Measurements from ENCODE around the gene AKAP8L.

Gene AKAP8L

GRCh38 chr19:15442142-15442920 is 23.5 kb upstream of the AKAP8L start:
- Mint-ChIP-seq H3K9me3 (ENCODE audit: low read depth) (no peaks in the 10 kb centered on the region), H3K4me1 (ENCODE audit: low read depth) (peaks cover 2% of the 10 kb centered on the region), H3K27me3 (no peaks in the 10 kb centered on the region), H3K27ac (no peak overlapping the region), H3K36me3 (no peaks in the 10 kb centered on the region), H3K4me3 (no peak overlapping the region)

GRCh38 chr19:15441317-15441716 is 22.5 kb upstream of the AKAP8L start:
- Mint-ChIP-seq H3K9me3 (ENCODE audit: low read depth) (no peaks in the 10 kb centered on the region), H3K4me1 (ENCODE audit: low read depth) (peaks cover 1% of the 10 kb centered on the region), H3K4me3 (no peak overlapping the region), H3K27ac (no peak overlapping the region), H3K36me3 (no peaks in the 10 kb centered on the region), H3K27me3 (no peaks in the 10 kb centered on the region)

GRCh38 chr19:15439821-15440641 is 21.2 kb upstream of the AKAP8L start:
- Mint-ChIP-seq H3K27me3 (no peaks in the 10 kb centered on the region), H3K9me3 (ENCODE audit: low read depth) (no peaks in the 10 kb centered on the region), H3K4me3 (no peak overlapping the region), H3K27ac (no peak overlapping the region), H3K36me3 (no peaks in the 10 kb centered on the region), H3K4me1 (ENCODE audit: low read depth) (peaks cover 2% of the 10 kb centered on the region)

- Mint-ChIP-seq H3K27ac (no peak overlapping the region), H3K9me3 (ENCODE audit: low read depth) (no peaks in the 10 kb centered on the region), H3K4me1 (ENCODE audit: low read depth) (peaks cover 2% of the 10 kb centered on the region), H3K4me3 (no peak overlapping the region), H3K27me3 (no peaks in the 10 kb centered on the region), H3K36me3 (no peaks in the 10 kb centered on the region)
Observed at GRCh38 chr19:15439078-15439799, 20.5 kb upstream of the AKAP8L start.

DNA sequence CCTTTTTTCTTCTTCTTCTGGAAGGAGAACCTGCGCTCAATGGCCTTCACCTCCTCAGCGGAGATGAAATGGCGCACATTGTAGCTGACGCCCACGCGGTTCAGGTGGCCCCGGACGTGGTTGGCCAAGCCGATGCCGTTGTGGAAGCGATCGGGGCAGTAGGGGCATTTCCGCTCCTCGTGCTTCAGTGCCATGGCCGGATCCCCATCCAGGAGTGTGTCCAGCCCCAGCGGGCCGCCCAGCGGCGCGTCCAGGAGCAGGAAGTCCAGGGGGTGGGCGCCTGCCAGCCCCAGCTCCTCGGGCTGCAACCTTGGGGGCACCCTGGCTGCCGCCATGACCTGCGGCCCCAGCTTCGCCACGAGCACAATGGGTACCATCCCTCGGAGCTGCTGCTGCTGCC is 19.8 kb upstream of the AKAP8L start:
- peaks cover 3% of the 10 kb centered on the region for H3K4me1 Mint-ChIP-seq (ENCODE audit: low read depth)
- H3K27me3 Mint-ChIP-seq: no peaks in the 10 kb centered on the region
- no peak overlapping the region for H3K27ac Mint-ChIP-seq
- no peaks in the 10 kb centered on the region for H3K36me3 Mint-ChIP-seq
- H3K4me3 Mint-ChIP-seq: no peak overlapping the region
- H3K9me3 Mint-ChIP-seq (ENCODE audit: low read depth): no peaks in the 10 kb centered on the region

- Mint-ChIP-seq H3K27ac (no peak overlapping the region), H3K9me3 (ENCODE audit: low read depth) (no peaks in the 10 kb centered on the region), H3K4me3 (no peak overlapping the region), H3K27me3 (no peaks in the 10 kb centered on the region), H3K4me1 (ENCODE audit: low read depth) (peaks cover 8% of the 10 kb centered on the region), H3K36me3 (no peaks in the 10 kb centered on the region)
Observed at GRCh38 chr19:15438124-15438496, 19.3 kb upstream of the AKAP8L start.

DNA sequence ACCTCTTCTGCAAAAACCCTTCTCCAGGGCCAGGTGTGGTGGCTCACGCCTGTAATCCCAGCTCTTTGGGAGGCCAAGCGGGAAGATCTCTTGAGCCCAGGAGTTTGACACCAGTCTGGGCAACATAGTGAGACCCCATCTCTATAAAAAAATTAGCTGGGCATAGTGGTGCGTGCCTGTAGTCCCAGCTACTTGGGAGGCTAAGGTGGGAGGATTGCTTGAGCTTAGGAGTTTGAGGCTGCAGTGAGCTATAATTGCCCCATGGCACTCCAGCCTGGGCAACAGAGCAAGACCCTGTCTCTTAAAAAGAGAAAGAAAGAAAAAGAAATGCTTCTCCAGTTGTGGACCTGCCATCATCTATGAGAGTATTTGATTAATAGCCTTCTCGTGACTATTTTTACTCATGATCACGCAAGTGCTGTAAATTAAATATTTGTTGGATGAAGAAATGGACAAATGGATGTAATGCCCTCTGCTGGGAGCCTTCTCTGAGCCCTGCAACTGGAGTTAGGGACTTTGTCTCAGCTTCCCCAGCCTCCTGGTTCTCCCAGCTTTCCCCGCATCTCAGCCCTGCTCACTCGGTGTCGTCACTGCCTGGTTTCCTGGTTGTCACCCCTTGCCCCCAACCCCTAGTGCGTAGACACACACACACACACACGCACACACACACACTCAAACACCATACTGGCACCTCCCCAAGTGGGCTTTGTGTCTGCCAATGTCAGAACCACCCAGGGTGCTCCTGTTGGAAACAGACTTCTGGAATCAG is 18.8 kb upstream of the AKAP8L start:
- Mint-ChIP-seq H3K36me3 (no peaks in the 10 kb centered on the region), H3K27me3 (no peaks in the 10 kb centered on the region), H3K27ac (no peak overlapping the region), H3K4me1 (ENCODE audit: low read depth) (peaks cover 10% of the 10 kb centered on the region), H3K9me3 (ENCODE audit: low read depth) (no peaks in the 10 kb centered on the region), H3K4me3 (no peak overlapping the region)

GRCh38 chr19:15436826-15437110 is 18.0 kb upstream of the AKAP8L start:
- H3K27ac Mint-ChIP-seq: no peak overlapping the region
- no peak overlapping the region for H3K4me3 Mint-ChIP-seq
- no peaks in the 10 kb centered on the region for H3K36me3 Mint-ChIP-seq

DNA sequence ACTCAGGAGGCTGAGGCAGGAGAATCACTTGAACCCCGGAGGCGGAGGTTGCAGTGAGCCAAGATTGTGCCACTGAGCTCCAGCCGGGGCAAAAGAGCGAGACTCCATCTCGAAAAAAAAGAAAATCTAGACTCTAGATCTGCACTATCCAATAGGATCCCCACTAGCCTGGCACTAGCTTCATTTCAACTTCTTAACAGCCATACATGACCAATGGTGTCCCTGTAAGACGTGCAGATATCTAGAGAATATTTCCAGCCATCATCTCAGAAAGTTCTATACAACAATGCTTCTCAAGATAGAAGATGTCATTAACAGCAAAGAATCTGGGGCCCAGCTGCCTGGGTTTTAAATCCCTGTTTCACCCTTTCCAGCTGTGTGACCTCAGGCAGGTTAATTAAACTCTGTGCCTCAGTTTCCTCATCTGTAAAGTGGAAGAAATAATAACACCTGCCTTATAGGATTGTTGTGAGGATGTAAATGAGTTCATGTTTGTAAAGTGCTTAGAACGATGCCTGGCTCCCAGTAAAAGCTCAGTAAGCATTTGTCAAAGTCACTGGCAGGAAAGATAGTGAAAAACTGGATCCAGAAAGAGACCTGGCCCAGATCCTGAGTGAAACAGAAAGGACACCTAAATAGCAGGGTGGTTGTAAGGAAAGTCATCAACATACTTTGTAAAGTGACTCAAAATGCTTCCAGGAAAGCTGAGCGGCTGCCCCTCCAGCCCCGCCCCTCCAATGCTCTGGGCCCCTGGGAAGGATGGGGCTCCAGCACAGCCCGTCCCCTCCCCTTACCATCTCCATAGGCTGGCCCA is 17.4 kb upstream of the AKAP8L start:
- H3K27me3 Mint-ChIP-seq: no peaks in the 10 kb centered on the region

More at GRCh38 chr19:15436826-15437110, 18.0 kb upstream of the AKAP8L start:
- H3K9me3 Mint-ChIP-seq (ENCODE audit: low read depth): no peaks in the 10 kb centered on the region
- peaks cover 12% of the 10 kb centered on the region for H3K4me1 Mint-ChIP-seq (ENCODE audit: low read depth)
- H3K27me3 Mint-ChIP-seq: no peaks in the 10 kb centered on the region

DNA sequence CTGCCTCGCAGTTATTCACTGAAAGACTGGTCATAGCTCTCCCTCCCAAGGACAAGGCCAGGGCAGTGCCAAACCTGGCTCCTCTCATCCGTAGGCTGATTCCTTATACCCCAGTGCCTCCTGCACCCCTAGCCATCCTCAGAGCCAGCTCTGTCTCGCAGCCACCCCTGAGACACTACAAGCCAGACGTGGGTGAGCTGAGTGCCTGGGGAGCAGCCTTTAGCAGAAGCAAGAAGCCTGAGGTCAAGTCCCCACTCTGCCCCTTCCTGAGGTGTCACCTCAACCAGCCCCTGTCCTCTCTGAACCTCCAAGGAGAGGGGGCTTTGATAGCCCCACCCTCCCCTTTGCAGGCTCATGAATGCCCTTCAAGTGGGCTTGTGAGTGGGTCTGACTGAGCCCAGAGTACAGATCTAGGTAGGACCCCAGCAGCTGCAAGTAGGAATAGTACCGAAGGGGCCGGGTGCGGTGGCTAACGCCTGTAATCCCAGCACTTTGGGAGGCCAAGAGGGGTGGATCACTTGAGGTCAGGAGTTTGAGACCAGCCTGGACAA is 14.8 kb upstream of the AKAP8L start:
- peak overlapping the region; percentile 97 for H3K27ac Mint-ChIP-seq
- H3K36me3 Mint-ChIP-seq: no peaks in the 10 kb centered on the region
- peaks cover 25% of the 10 kb centered on the region for H3K4me1 Mint-ChIP-seq (ENCODE audit: low read depth)
- H3K27me3 Mint-ChIP-seq: no peaks in the 10 kb centered on the region
- H3K4me3 Mint-ChIP-seq: peak overlapping the region; percentile 99
- H3K9me3 Mint-ChIP-seq (ENCODE audit: low read depth): no peaks in the 10 kb centered on the region

More for the DNA sequence above, 17.4 kb upstream of the AKAP8L start:
- Mint-ChIP-seq H3K9me3 (ENCODE audit: low read depth) (no peaks in the 10 kb centered on the region), H3K36me3 (no peaks in the 10 kb centered on the region), H3K4me1 (ENCODE audit: low read depth) (peaks cover 18% of the 10 kb centered on the region), H3K27ac (no peak overlapping the region), H3K4me3 (no peak overlapping the region)

GRCh38 chr19:15432629-15433518 is 14.1 kb upstream of the AKAP8L start:
- Mint-ChIP-seq H3K4me1 (ENCODE audit: low read depth) (peaks cover 26% of the 10 kb centered on the region), H3K36me3 (no peaks in the 10 kb centered on the region), H3K27me3 (no peaks in the 10 kb centered on the region), H3K9me3 (ENCODE audit: low read depth) (no peaks in the 10 kb centered on the region), H3K4me3 (peak overlapping the region; percentile 99), H3K27ac (peak overlapping the region; percentile 97)

DNA sequence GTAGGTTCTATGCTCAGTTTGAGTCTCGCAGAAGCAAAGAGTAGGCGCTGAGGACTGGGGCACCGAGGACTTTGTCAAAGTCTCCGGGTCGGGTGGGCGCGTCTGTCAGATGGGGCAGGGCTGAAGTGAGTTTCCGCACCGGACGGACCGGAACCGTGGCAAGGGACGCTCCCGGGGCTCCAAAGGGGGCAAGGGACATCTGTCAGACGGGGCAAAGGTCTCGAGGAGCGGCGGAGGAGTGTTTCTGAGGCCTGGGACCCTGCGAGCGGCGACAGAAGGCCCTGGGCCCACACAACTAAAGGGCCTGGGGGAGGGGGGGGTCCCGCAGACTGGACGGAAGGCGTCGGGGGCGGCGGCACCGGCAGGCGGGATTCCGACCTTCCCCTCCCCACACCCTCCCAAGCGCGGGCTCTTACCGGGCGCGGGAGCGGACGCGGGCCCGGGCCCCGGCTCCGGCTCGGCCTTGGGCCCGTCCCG is 13.3 kb upstream of the AKAP8L start:
- H3K4me3 Mint-ChIP-seq: peak overlapping the region; percentile 98
- no peaks in the 10 kb centered on the region for H3K36me3 Mint-ChIP-seq
- H3K4me1 Mint-ChIP-seq (ENCODE audit: low read depth): peaks cover 26% of the 10 kb centered on the region
- no peaks in the 10 kb centered on the region for H3K9me3 Mint-ChIP-seq (ENCODE audit: low read depth)
- H3K27me3 Mint-ChIP-seq: no peaks in the 10 kb centered on the region
- H3K27ac Mint-ChIP-seq: peak overlapping the region; percentile 98

Measured in activated naive CD8-positive, alpha-beta T cell (primary cell).